Lower lobe of right lung (tissue), 2 donors: ENCODE measurements around the gene PLEKHG7. TPM values are rescaled to one million over a fixed set of nuclear protein-coding genes. Genes with fewer than 3 reads are reported as not detected.

Source experiments
- ATAC-seq, 2 donors: fragments of 200-7000 bp; cut with Tn5 transposase; one replicate each; pipeline ENCODE4 v1.9.1; 2020 to 2022; ENCODE audit warnings: mild to moderate bottlenecking in 2 of 2, moderate library complexity in 2 of 2
- DNase-seq: peaks from one replicate; pipeline ENCODE4 v3.0.0-alpha.2; 2020
- H3K27ac ChIP-seq: fragments of 200-600 bp; one replicate; pipeline ENCODE4 v1.8.0; 2022
- H3K27me3 ChIP-seq: fragments of 200-600 bp; one replicate; pipeline ENCODE4 v1.8.0; 2022; ENCODE audit warnings: low read depth
- H3K36me3 ChIP-seq: fragments of 200-600 bp; one replicate; pipeline ENCODE4 v1.8.0; 2022; ENCODE audit warnings: mild to moderate bottlenecking
- H3K4me1 ChIP-seq: fragments of 200-600 bp; one replicate; pipeline ENCODE4 v1.8.0; 2022
- H3K4me3 ChIP-seq: fragments of 200-600 bp; one replicate; pipeline ENCODE4 v1.8.0; 2022; ENCODE audit warnings: mild to moderate bottlenecking
- H3K9me3 ChIP-seq: fragments of 200-600 bp; one replicate; pipeline ENCODE4 v1.8.0; 2022
- CTCF ChIP-seq: fragments of 200-600 bp; IDR thresholded peaks from one replicate; pipeline ENCODE4 v1.8.0; 2022; ENCODE audit warnings: antibody characterized with exemption, mild to moderate bottlenecking
- intact Hi-C: fragments of 100-400 bp; cut with DNase I; formaldehyde crosslinking; loops from one replicate; pipeline ENCODE4 v1.11.0; 2022
- total RNA-seq: library from RNA; stranded (reverse); fragmentation: NEBNext Ultra II Directional; extraction: Animal tissue kit (Norgen Biotek cat#: 25700); gene quantifications from one replicate; pipeline ENCODE4 v1.2.1, GENCODE V29; 2021
- donor health status: DM: no; HTN: yes; CAD: no; lungs with severe emphysema.

PLEKHG7 gene
- total RNA-seq, 1 donor from 2014 or later: 1.6 TPM

- ATAC-seq (peak; percentile 64 to 71), DNase-seq (peak; percentile 49)
- intact Hi-C loops: no loop called here
- TF ChIP-seq CTCF: no peak
- Histone ChIP-seq H3K27ac (no peak overlapping the region), H3K4me1 (peaks cover 10% of the 10 kb centered on the region), H3K9me3 (no peaks in the 10 kb centered on the region), H3K4me3 (no peak overlapping the region), H3K36me3 (no peaks in the 10 kb centered on the region), H3K27me3 (no peaks in the 10 kb centered on the region)
These were observed 6.6 kb upstream of the PLEKHG7 start for GRCh38 chr12:92696216-92696615.

- Histone ChIP-seq H3K27ac (no peak overlapping the region), H3K36me3 (no peaks in the 10 kb centered on the region), H3K9me3 (no peaks in the 10 kb centered on the region), H3K27me3 (no peaks in the 10 kb centered on the region), H3K4me3 (no peak overlapping the region), H3K4me1 (peaks cover 10% of the 10 kb centered on the region)
- intact Hi-C loops: no loop called here
- ATAC-seq: no peak
- no peak for DNase-seq
- no peak for TF ChIP-seq CTCF
These were observed 4.3 kb upstream of the PLEKHG7 start for GRCh38 chr12:92698474-92698873.

DNA sequence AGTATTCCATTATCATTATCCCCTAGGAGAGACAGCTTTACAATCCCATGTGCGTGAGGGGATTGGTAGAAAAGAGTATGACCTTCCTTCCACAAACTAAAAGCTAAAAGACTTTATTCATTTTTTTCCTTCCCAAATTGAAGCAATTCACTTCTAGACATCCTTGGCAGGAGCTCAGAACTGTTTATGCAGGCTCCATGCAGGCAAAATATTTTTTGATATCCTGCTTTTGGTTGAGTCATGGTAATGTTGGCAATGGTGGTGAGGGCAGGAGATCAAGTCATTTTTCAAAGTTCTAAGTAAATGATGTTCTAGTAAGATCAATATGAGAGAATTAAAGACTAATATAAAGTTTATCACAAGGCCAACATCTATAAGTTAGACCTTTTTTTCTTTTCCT, 1.3 kb upstream of the PLEKHG7 start:
- Histone ChIP-seq H3K4me3 (no peak overlapping the region), H3K27ac (no peak overlapping the region), H3K9me3 (no peaks in the 10 kb centered on the region), H3K27me3 (no peaks in the 10 kb centered on the region), H3K36me3 (no peaks in the 10 kb centered on the region), H3K4me1 (peaks cover 3% of the 10 kb centered on the region)
- DNase-seq (no peak), ATAC-seq (no peak)
- intact Hi-C loops: no loop called here
- no peak for TF ChIP-seq CTCF

- no peak overlapping the region for H3K27ac ChIP-seq
- no peaks in the 10 kb centered on the region for H3K36me3 ChIP-seq
- H3K4me3 ChIP-seq: no peak overlapping the region
- intact Hi-C loops: no loop called here
- peak; percentile 26 to 59 for ATAC-seq
- no peaks in the 10 kb centered on the region for H3K9me3 ChIP-seq
- no peak for DNase-seq
- no peaks in the 10 kb centered on the region for H3K27me3 ChIP-seq
- TF ChIP-seq CTCF: no peak
- H3K4me1 ChIP-seq: no peaks in the 10 kb centered on the region
These were observed 997 bp downstream of the PLEKHG7 start for GRCh38 chr12:92703786-92704185.

DNA sequence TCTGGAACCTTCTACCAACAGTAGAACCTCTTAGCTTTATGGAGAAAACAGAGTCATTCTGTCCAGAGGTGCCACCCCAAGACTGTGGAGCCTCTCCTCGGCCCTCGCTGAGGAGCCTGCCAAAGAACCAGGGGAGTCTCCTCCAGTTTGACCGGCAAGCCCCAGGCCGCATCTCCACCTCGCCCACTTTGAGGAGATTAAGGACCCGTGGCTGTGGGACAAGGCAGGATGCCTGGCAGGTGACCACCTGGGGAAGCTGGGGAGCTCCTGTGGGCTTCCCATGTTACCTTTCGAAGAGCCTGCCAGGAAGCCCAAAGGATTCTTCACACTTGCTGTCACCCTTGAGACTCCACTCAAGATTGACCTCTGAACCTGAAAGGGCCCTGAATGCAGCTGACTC, 3.8 kb downstream of the PLEKHG7 start:
- no peak for TF ChIP-seq CTCF
- Histone ChIP-seq H3K36me3 (no peaks in the 10 kb centered on the region), H3K27me3 (no peaks in the 10 kb centered on the region), H3K9me3 (no peaks in the 10 kb centered on the region), H3K27ac (no peak overlapping the region), H3K4me3 (no peak overlapping the region), H3K4me1 (no peaks in the 10 kb centered on the region)
- DNase-seq (no peak), ATAC-seq (no peak)
- intact Hi-C loops: no loop called here

DNA sequence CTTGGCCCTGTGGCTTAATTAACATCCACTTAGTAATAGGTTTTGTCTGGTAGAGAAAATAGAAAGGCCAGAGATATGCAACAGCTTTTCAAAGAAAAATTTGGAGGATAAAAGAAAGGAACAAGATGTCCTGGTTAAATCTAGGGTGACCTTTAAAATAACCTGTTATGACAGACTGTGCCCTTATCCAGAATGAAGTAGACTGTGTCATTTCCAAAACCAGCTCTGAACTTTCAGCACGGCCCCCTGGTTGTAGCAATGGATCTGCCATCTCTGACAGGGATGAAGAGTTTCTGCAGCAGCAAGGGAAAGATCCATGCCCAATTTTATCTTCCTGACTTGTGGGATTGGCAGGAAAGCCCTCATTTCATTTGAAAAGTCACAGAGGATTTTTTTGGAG, 5.1 kb downstream of the PLEKHG7 start:
- DNase-seq (no peak), ATAC-seq (no peak)
- H3K4me3 ChIP-seq: no peak overlapping the region
- H3K27ac ChIP-seq: no peak overlapping the region
- H3K27me3 ChIP-seq: no peaks in the 10 kb centered on the region
- H3K9me3 ChIP-seq: no peaks in the 10 kb centered on the region
- no peaks in the 10 kb centered on the region for H3K4me1 ChIP-seq
- no peaks in the 10 kb centered on the region for H3K36me3 ChIP-seq
- intact Hi-C loops: no loop called here
- no peak for TF ChIP-seq CTCF
